ENCODE data around the gene OPCML. TPM values are rescaled to one million over a fixed set of nuclear protein-coding genes. Genes with fewer than 3 reads are reported as not detected.

OPCML gene
- total RNA-seq, 2 donors from 2014 or later = not detected

DNA sequence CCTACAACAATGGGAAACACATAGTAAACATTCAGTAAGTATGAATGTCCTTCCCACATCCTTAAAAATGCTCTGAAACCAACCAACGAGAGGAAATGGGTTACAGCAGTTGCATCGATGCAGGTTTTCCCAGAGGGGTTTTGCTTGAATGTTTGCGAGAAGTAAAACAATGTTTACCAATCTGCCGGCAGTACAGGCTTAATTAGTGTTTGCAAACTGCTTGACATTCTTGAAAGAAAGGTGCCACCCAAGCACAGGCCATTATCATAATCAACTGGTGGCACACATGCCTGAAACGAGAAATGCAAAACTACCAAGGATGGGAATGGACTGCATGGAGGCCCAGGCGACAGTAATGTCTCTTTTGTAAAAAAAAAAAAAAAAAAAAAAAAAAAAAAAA, 27.1 kb upstream of the OPCML start:
- Histone ChIP-seq H3K27me3 (replicated peaks; ENCODE audit: insufficient read depth) (no peaks in the 10 kb centered on the region), H3K36me3 (no peaks in the 10 kb centered on the region), H3K4me1 (ENCODE audit: control insufficient read depth in 1 of 2, low read depth in 2 of 2) (peaks cover 0 to 12% of the 10 kb centered on the region in 2 donors), H3K27ac (no peak overlapping the region), H3K4me3 (no peak overlapping the region), H3K9me3 (no peaks in the 10 kb centered on the region)
- TF ChIP-seq, protein P1, sequence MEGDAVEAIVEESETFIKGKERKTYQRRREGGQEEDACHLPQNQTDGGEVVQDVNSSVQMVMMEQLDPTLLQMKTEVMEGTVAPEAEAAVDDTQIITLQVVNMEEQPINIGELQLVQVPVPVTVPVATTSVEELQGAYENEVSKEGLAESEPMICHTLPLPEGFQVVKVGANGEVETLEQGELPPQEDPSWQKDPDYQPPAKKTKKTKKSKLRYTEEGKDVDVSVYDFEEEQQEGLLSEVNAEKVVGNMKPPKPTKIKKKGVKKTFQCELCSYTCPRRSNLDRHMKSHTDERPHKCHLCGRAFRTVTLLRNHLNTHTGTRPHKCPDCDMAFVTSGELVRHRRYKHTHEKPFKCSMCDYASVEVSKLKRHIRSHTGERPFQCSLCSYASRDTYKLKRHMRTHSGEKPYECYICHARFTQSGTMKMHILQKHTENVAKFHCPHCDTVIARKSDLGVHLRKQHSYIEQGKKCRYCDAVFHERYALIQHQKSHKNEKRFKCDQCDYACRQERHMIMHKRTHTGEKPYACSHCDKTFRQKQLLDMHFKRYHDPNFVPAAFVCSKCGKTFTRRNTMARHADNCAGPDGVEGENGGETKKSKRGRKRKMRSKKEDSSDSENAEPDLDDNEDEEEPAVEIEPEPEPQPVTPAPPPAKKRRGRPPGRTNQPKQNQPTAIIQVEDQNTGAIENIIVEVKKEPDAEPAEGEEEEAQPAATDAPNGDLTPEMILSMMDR (IDR thresholded peaks at IDR 0.05) = no peak
- DNase-seq (ENCODE audit: low spot score) = no peak
- ATAC-seq (ENCODE audit: insufficient number of reproducible peaks, low FRiP score, low read depth) = no peak

DNA sequence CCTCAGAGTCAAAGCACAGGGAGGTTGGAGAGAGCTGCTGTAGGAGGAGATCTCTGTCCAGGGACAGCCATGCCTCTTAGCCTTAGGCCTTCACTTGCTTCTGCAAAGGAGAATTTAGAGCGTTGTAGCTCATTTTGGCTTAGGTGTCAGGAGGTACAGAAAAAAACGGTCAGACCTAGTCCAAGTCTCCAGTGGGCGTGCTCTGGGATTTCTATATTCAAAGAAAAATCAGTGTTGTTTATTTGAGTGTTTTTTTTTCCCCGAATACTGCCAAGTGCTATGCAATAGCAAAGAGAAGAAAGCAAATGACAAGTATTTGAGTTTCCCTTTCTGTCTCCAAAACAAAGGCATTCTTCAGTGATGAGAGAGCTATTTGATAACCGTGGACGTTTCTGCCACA, 22.7 kb upstream of the OPCML start:
- Histone ChIP-seq H3K4me3 (no peak overlapping the region), H3K9me3 (no peaks in the 10 kb centered on the region), H3K27ac (no peak overlapping the region), H3K4me1 (ENCODE audit: control insufficient read depth in 1 of 2, low read depth in 2 of 2) (peaks cover 0 to 13% of the 10 kb centered on the region in 2 donors), H3K36me3 (no peaks in the 10 kb centered on the region), H3K27me3 (replicated peaks; ENCODE audit: insufficient read depth) (no peaks in the 10 kb centered on the region)
- ATAC-seq (ENCODE audit: insufficient number of reproducible peaks, low FRiP score, low read depth) (no peak), DNase-seq (ENCODE audit: low spot score) (no peak)
- TF ChIP-seq, protein P1 (IDR thresholded peaks at IDR 0.05) = no peak

DNA sequence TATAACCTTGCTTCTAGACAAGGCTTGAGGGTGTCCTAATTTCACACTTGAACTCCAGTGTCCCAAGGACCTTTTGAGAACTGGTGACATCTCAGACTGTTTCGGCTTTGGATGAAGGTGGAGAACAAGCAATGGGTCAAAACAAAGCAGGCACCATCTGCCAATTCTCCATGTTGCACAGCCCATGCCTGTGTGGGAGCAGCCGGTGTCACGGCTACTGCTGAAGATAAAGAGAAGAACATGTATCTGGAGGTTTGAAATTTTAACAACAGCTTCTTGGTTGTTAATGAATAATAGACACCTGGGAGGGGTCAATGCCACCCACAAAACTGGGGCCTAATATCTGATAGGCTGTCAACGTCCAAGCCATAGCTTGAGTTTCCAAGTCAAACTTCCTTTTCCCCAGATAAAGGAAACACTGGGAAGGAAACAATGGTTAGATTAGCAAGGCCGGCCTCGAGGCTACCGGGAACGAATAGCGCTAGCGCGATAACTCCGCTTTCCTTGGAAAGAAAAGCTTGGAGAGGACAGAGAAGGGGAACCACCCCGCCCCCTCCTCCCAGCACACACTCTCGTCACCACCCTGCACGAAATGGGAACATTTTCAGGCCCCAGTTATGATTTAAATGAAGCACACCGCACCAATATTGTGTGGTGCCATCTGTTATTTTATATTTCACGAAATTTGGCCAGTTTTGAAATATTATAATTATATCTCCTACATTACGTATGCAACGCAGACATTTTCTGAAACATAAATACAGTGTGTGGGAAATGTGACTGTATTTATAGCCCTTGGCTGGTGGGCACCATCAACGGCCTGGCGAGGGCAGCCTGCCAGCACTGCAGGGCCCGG, 21.8 kb upstream of the OPCML start:
- no peaks in the 10 kb centered on the region for H3K27me3 ChIP-seq (replicated peaks; ENCODE audit: insufficient read depth)
- H3K4me1 ChIP-seq (ENCODE audit: control insufficient read depth in 1 of 2, low read depth in 2 of 2) = peaks cover 0 to 13% of the 10 kb centered on the region in 2 donors
- ATAC-seq (ENCODE audit: insufficient number of reproducible peaks, low FRiP score, low read depth) (no peak), DNase-seq (ENCODE audit: low spot score) (no peak)
- no peaks in the 10 kb centered on the region for H3K36me3 ChIP-seq
- H3K9me3 ChIP-seq = no peaks in the 10 kb centered on the region
- no peak overlapping the region for H3K27ac ChIP-seq
- TF ChIP-seq, protein P1 (IDR thresholded peaks at IDR 0.05) = no peak
- no peak overlapping the region for H3K4me3 ChIP-seq

DNA sequence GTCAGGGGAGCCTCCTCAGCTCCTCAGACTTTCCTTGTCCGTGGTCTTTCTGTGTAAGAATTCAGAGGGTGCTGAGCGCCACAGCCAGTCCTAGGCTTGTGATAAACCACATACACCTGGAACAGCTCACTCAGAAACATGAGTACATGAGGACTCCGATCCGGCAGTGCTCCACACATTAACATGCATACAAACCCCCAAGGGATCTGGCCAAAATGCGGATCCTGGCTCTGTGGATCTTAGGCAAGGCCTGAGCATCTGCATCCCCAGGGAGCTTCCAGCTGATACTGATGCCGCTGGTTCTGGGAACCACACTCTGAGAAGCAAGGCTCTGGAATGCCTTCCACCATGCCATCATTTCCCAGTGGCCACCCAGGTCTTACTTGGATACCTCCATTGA, 20.6 kb upstream of the OPCML start:
- no peaks in the 10 kb centered on the region for H3K9me3 ChIP-seq
- TF ChIP-seq, protein P1 (IDR thresholded peaks at IDR 0.05) = no peak
- H3K27ac ChIP-seq = no peak overlapping the region
- ATAC-seq (ENCODE audit: insufficient number of reproducible peaks, low FRiP score, low read depth) (no peak), DNase-seq (ENCODE audit: low spot score) (no peak)
- peaks cover 0 to 13% of the 10 kb centered on the region in 2 donors for H3K4me1 ChIP-seq (ENCODE audit: control insufficient read depth in 1 of 2, low read depth in 2 of 2)
- no peak overlapping the region for H3K4me3 ChIP-seq
- H3K27me3 ChIP-seq (replicated peaks; ENCODE audit: insufficient read depth) = no peaks in the 10 kb centered on the region
- H3K36me3 ChIP-seq = no peaks in the 10 kb centered on the region

DNA sequence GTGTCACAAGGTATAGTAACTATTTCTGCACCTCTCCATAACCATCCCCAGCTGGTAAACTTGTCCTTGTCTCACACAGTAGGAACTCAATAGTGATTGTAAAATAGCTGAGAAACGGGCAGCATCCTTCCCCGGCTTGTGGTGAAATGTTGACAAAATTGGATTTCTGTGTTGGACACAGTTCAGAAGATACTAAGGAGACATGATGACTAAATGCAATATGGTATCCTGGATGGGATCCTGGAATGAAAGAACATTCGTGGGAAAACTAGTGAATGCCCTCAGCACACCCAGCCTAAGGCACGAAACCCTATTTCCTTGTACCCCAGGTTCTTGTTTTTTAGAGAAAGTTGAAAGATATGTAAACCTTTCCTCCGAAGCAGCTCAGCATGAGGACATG, 18.8 kb upstream of the OPCML start:
- no peak for DNase-seq (ENCODE audit: low spot score)
- no peak for ATAC-seq (ENCODE audit: insufficient number of reproducible peaks, low FRiP score, low read depth)

More for the DNA sequence above, 18.8 kb upstream of the OPCML start:
- Histone ChIP-seq H3K9me3 (no peaks in the 10 kb centered on the region), H3K27ac (no peak overlapping the region), H3K4me3 (no peak overlapping the region), H3K4me1 (ENCODE audit: control insufficient read depth in 1 of 2, low read depth in 2 of 2) (peaks cover 0 to 13% of the 10 kb centered on the region in 2 donors), H3K36me3 (no peaks in the 10 kb centered on the region), H3K27me3 (replicated peaks; ENCODE audit: insufficient read depth) (no peaks in the 10 kb centered on the region)
- TF ChIP-seq, protein P1 (IDR thresholded peaks at IDR 0.05) = no peak

Measured in thoracic aorta (tissue), 2 donors.